Right lobe of liver (tissue), 6 donors: ENCODE measurements around the gene PIK3R3. TPM values are rescaled to one million over a fixed set of nuclear protein-coding genes. Genes with fewer than 3 reads are reported as not detected.

Source experiments
- ATAC-seq, 4 donors: fragments of 200-7000 bp; cut with Tn5 transposase; one replicate each; pipeline ENCODE4 v1.9.1; 2020; ENCODE audit warnings: mild to moderate bottlenecking in 4 of 4, moderate library complexity in 4 of 4
- DNase-seq, 3 donors: peaks; one replicate each; pipeline ENCODE4 v3.0.0-alpha.2; 2020
- H3K27ac ChIP-seq, 3 donors: fragments of 200-600 bp; one replicate each; pipeline ENCODE4 v1.8.0; 2022
- H3K27me3 ChIP-seq, 2 donors: fragments of 200-600 bp; one replicate each; pipeline ENCODE4 v1.8.0; 2022
- H3K36me3 ChIP-seq, 4 donors: fragments of 200-600 bp; sonication (generic) in 1 of 4; one replicate each; pipeline versions ENCODE4 v1.5.1 to v1.8.0; 2017 to 2022; ENCODE audit warnings: control low read depth in 1 of 4
- H3K4me1 ChIP-seq, 4 donors: fragments of 200-600 bp; sonication (generic) in 1 of 4; one replicate each; pipeline versions ENCODE4 v1.5.1 to v1.8.0; 2017 to 2022; ENCODE audit warnings: control low read depth in 1 of 4
- H3K4me3 ChIP-seq, 3 donors: fragments of 200-600 bp; one replicate each; pipeline ENCODE4 v1.8.0; 2022
- H3K9me3 ChIP-seq, 4 donors: fragments of 200-600 bp; sonication (generic) in 1 of 4; one replicate each; pipeline versions ENCODE4 v1.5.1 to v1.8.0; 2017 to 2022; ENCODE audit warnings: control low read depth in 1 of 4
- POLR2A ChIP-seq: fragments of 450-650 bp; IDR thresholded peaks from one replicate; pipeline ENCODE4 v1.6.1; 2017; ENCODE audit warnings: antibody characterized with exemption, mild to moderate bottlenecking
- WGBS: methylation state at CpG from one replicate; pipeline ENCODE4 v1.1.6; 2018; ENCODE audit warnings: low coverage, low lambda C conversion rate; ENCODE audit not compliant: insufficient coverage; ENCODE audit errors: missing lambda C conversion rate; 5-methylcytosine and 5-hydroxymethylcytosine counted together
- intact Hi-C, 2 donors: fragments of 100-400 bp; cut with DNase I; formaldehyde crosslinking; loops; one replicate each; pipeline versions ENCODE4 v1.11.2 to v1.14.1; 2022
- total RNA-seq, 6 experiments: library from RNA; depleted of rRNA in 2 of 6; stranded (reverse); fragments of >200 nt in 2 of 6; fragmentation: NEBNext Ultra II Directional in 3 of 6; extraction: Animal tissue kit (Norgen Biotek cat#: 25700) in 3 of 6; gene quantifications; one replicate each; pipeline versions ENCODE4 v1.1.0 to v1.2.4, GENCODE V29; 2016 to 2023
- TF ChIP-seq, protein P1 (sequence below), 4 donors: fragments of 200-600 bp in 3 of 4; fragments of 450-650 bp in 1 of 4; IDR thresholded peaks; one replicate each; pipeline versions ENCODE4 v1.5.1 to v1.8.0; 2016 to 2022; ENCODE audit warnings: antibody characterized with exemption in 4 of 4, mild to moderate bottlenecking in 2 of 4
- donor health status: DM: no; HTN: yes; CAD: no.
- donor health status: DM: no; HTN: no; CAD: no.
- donor health status: DM: no; HTN: no; CAD: no.
- donor health status: DM: no; HTN: yes; CAD: no.
- donor health status: DM: no; HTN: yes; CAD: no.

The PIK3R3 gene
- total RNA-seq, 6 experiments from 2014 or later, result 2.0 to 4.3 (median 2.8) TPM

DNA sequence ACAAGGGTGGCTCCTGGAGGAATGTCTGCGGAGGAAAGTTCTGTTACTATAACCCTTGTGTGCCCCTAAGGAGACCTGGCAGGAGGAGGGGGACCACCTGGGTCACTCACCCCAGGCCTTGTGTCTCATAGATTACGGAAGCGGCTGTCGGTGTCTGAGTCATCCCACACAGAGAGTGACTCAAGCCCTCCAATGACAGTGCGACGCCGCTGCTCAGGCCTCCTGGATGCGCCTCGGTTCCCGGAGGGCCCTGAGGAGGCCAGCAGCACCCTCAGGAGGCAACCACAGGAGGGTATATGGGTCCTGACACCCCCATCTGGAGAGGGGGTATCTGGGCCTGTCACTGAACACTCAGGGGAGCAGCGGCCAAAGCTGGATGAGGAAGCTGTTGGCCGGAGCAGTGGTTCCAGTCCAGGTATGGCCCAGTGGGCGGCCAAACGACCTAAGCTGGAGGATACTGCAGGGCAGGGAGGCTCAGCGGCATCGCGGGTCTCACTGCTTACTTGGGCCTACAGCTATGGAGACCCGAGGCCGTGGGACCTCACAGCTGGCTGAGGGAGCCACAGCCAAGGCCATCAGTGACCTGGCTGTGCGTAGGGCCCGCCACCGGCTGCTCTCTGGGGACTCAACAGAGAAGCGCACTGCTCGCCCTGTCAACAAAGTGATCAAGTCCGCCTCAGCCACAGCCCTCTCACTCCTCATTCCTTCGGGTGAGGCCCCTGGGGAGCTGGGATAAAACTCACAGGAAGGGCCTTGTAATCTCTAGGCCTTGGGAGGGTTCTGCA lies 101.4 kb downstream of the PIK3R3 start:
- peaks cover 0 to 11% (median 0%) of the 10 kb centered on the region in 4 donors for H3K36me3 ChIP-seq
- H3K27me3 ChIP-seq, result no peaks in the 10 kb centered on the region
- WGBS, result 91% methylated on average over 4 of the region's 26 CpGs
- no peaks in the 10 kb centered on the region for H3K9me3 ChIP-seq
- DNase-seq (no peak), ATAC-seq (no peak)
- no peak overlapping the region for H3K27ac ChIP-seq
- H3K4me3 ChIP-seq, result no peak overlapping the region
- intact Hi-C loops, result loop anchor here (5.0 kb wide), 2 partner anchors 141 to 191 kb away; no protein-coding TSS in a partner anchor
- TF ChIP-seq POLR2A, result no peak
- TF ChIP-seq, protein P1, sequence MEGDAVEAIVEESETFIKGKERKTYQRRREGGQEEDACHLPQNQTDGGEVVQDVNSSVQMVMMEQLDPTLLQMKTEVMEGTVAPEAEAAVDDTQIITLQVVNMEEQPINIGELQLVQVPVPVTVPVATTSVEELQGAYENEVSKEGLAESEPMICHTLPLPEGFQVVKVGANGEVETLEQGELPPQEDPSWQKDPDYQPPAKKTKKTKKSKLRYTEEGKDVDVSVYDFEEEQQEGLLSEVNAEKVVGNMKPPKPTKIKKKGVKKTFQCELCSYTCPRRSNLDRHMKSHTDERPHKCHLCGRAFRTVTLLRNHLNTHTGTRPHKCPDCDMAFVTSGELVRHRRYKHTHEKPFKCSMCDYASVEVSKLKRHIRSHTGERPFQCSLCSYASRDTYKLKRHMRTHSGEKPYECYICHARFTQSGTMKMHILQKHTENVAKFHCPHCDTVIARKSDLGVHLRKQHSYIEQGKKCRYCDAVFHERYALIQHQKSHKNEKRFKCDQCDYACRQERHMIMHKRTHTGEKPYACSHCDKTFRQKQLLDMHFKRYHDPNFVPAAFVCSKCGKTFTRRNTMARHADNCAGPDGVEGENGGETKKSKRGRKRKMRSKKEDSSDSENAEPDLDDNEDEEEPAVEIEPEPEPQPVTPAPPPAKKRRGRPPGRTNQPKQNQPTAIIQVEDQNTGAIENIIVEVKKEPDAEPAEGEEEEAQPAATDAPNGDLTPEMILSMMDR (IDR thresholded peaks at IDR 0.05), result no peak
- no peaks in the 10 kb centered on the region for H3K4me1 ChIP-seq

DNA sequence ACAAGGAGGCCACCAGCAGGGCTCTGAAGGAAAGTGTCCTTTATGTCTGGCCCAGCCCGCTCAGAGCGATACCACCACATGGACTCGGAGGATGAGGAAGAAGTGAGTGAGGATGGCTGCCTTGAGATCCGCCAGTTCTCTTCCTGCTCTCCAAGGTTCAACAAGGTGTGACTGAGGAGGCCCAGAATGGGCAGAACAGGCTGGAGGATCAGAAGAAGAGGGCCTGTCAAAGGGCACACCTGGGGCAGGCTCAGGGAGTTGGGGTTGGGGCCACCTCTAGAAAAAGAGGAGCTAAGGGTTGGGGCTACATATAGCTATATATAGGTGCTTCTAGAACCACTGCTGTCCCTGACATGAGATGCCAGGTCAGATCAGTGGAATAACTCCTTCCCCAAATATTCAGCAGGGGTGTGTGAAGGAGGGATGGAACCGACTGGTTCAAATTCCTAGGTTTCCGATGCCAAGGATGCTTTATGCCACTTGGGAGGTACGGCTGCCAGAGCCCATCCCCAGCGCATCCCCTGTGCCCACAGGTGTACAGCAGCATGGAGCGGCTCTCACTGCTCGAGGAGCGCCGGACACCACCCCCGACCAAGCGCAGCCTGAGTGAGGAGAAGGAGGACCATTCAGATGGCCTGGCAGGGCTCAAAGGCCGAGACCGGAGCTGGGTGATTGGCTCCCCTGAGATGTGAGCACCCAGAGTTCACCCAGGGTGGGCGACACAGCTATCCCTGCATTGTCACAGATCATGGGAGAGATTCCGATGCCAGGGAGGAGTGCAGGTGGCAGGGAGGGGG lies 102.2 kb downstream of the PIK3R3 start:
- TF ChIP-seq POLR2A, result no peak
- TF ChIP-seq, protein P1 (IDR thresholded peaks at IDR 0.05), result no peak
- Histone ChIP-seq H3K4me3 (no peak overlapping the region), H3K9me3 (no peaks in the 10 kb centered on the region), H3K27ac (no peak overlapping the region), H3K4me1 (no peaks in the 10 kb centered on the region), H3K27me3 (no peaks in the 10 kb centered on the region), H3K36me3 (peaks cover 0 to 11% (median 0%) of the 10 kb centered on the region in 4 donors)
- no peak for DNase-seq
- 91% methylated on average over 3 of the region's 18 CpGs for WGBS
- intact Hi-C loops, result loop anchor here (5.0 kb wide), 2 partner anchors 142 to 192 kb away; no protein-coding TSS in a partner anchor
- no peak for ATAC-seq

DNA sequence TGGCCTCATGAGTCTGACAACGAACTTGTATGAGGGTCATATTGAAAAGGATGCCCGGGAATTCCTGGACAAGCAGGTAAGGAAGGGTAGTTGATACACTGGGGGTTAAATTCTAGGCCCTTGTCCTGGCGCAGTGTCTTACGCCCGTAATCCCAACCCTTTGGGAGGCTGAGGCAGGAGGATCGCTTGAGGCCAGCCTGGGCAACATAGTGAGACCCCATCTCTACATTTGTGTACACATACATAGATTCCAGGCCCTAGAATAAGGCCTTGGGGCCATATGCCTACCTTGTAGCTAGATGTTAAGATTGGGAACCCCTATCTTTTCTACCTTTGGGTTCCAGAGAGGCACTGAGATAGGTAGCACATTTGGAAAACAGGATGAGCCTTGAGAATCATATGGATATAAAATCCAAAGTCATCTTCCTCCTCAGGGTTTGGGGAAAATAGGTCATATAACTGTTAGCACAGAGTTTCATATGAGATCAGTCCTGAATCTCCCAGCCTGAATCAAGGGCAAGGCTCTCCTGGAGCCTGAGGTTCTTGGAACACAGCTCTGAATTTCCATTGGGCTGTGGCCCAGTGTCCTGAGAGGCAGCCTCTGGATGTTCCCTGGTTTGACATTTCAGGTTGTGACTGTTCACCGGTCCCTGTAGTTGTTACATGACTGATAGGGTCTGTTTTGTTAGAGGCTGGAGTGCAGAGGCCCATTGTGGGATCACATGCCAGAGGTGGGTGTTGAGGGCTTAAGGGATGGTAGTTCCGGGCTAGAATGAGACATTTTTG lies 104.4 kb downstream of the PIK3R3 start:
- DNase-seq, result no peak
- no peak for ATAC-seq
- TF ChIP-seq POLR2A, result no peak
- TF ChIP-seq, protein P1 (IDR thresholded peaks at IDR 0.05), result no peak
- Histone ChIP-seq H3K4me3 (no peak overlapping the region), H3K27me3 (no peaks in the 10 kb centered on the region), H3K9me3 (no peaks in the 10 kb centered on the region), H3K4me1 (no peaks in the 10 kb centered on the region), H3K27ac (no peak overlapping the region), H3K36me3 (peaks cover 0 to 15% (median 0%) of the 10 kb centered on the region in 4 donors)
- intact Hi-C loops, result no loop called here
- WGBS, result 96% methylated on average over 5 of the region's 8 CpGs

DNA sequence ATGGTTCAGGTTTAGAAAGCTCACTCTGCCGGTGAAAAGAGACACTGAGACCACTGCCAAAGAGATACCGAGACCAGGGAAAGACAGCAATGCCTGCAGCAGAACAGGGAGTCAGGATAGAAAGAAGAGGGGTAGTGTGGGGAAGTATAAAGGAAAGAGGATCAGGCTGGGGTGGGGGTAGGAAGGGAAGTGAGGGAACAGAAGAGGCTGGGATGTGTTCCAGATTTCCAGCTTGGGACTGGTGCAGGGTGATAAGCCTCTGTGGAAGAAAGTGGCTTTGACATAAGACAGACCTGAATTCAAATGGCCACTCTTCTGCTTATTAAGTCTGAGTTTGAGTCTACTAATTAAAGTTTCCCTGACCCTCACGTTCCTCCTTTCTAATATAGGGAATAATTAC lies 105.9 kb downstream of the PIK3R3 start:
- no peaks in the 10 kb centered on the region for H3K4me1 ChIP-seq
- no peaks in the 10 kb centered on the region for H3K27me3 ChIP-seq
- DNase-seq (no peak), ATAC-seq (peak in 2 of 4 donors; percentile 6 to 14)
- 79% methylated on average over 3 of the region's 3 CpGs for WGBS
- H3K4me3 ChIP-seq, result no peak overlapping the region
- TF ChIP-seq, protein P1 (IDR thresholded peaks at IDR 0.05), result no peak
- H3K9me3 ChIP-seq, result no peaks in the 10 kb centered on the region
- H3K27ac ChIP-seq, result no peak overlapping the region
- intact Hi-C loops, result no loop called here
- H3K36me3 ChIP-seq, result peaks cover 0 to 26% (median 0%) of the 10 kb centered on the region in 4 donors
